Endodermal cell (in vitro differentiated cells): ENCODE measurements around the gene NPBWR2. TPM values are rescaled to one million over a fixed set of nuclear protein-coding genes. Genes with fewer than 3 reads are reported as not detected.

Experiments
- DNase-seq: peaks from one replicate; pipeline ENCODE4 v3.0.0-alpha.2; 2017
- H3K27ac ChIP-seq: 2 replicates; pipeline ENCODE4 v1.5.1; 2013; ENCODE audit warnings: mild to moderate bottlenecking, low read depth, low read length, moderate library complexity
- H3K27me3 ChIP-seq: 2 replicates; pipeline ENCODE4 v1.6.1; 2013; ENCODE audit warnings: mild to moderate bottlenecking, low read length, moderate library complexity; ENCODE audit not compliant: insufficient read depth, control insufficient read depth, poor library complexity, severe bottlenecking
- H3K36me3 ChIP-seq: 2 replicates; pipeline ENCODE4 v1.7.0; 2013; ENCODE audit warnings: mild to moderate bottlenecking, low read length, moderate library complexity; ENCODE audit not compliant: control insufficient read depth, insufficient read depth
- H3K4me1 ChIP-seq: one replicate; pipeline ENCODE4 v1.7.0; 2013; ENCODE audit warnings: low read length; ENCODE audit not compliant: control insufficient read depth, insufficient read depth
- H3K4me3 ChIP-seq: 2 replicates; pipeline ENCODE4 v1.5.1; 2013; ENCODE audit warnings: mild to moderate bottlenecking, low read length, moderate library complexity
- H3K9ac ChIP-seq: 2 replicates; pipeline ENCODE4 v1.6.1; 2013; ENCODE audit warnings: mild to moderate bottlenecking, low read length, moderate library complexity; ENCODE audit not compliant: poor library complexity, severe bottlenecking; ENCODE audit errors: extremely low read depth
- H3K9me3 ChIP-seq: 2 replicates; pipeline ENCODE4 v1.6.1; 2013; ENCODE audit warnings: mild to moderate bottlenecking, low read length, moderate library complexity; ENCODE audit not compliant: control insufficient read depth
- H3K27ac Mint-ChIP-seq: 2 replicates; pipeline ENCODE4 v1.8.0; 2020; ENCODE audit warnings: mixed read lengths
- H3K27me3 Mint-ChIP-seq: 2 replicates; pipeline ENCODE4 v1.8.0; 2021; ENCODE audit warnings: mild to moderate bottlenecking, mixed read lengths; ENCODE audit not compliant: insufficient read depth
- H3K36me3 Mint-ChIP-seq: 2 replicates; pipeline ENCODE4 v1.8.0; 2020; ENCODE audit warnings: low read depth, mixed read lengths
- H3K4me1 Mint-ChIP-seq: 2 replicates; pipeline ENCODE4 v1.8.0; 2020; ENCODE audit warnings: mixed read lengths
- H3K4me3 Mint-ChIP-seq: 2 replicates; pipeline ENCODE4 v1.8.0; 2020; ENCODE audit warnings: mild to moderate bottlenecking, moderate library complexity, mixed read lengths
- H3K9me3 Mint-ChIP-seq: 2 replicates; pipeline ENCODE4 v1.8.0; 2020; ENCODE audit warnings: mild to moderate bottlenecking, mixed read lengths
- WGBS, 2 experiments: methylation state at CpG; one replicate each; pipeline versions ENCODE4 v1.1.5 to v1.1.7; 2013; ENCODE audit warnings: missing lambda C conversion rate in 2 of 2, mixed read lengths in 1 of 2; ENCODE audit not compliant: insufficient coverage in 1 of 2, insufficient read length in 1 of 2; 5-methylcytosine and 5-hydroxymethylcytosine counted together
- total RNA-seq, 2 donors: library from RNA; stranded (reverse); fragmentation: NEBNext Ultra II Directional in 1 of 2; extraction: Animal tissue kit (Norgen Biotek cat#: 25700) in 1 of 2; gene quantifications; 2 replicates in 1 of 2; 3 replicates in 1 of 2; pipeline ENCODE4 v1.2.1, GENCODE V29; 2021
- TF ChIP-seq, protein P1 (sequence below): fragments of 200-600 bp; sonication (generic); conservative IDR thresholded peaks from 2 replicates; pipeline ENCODE4 v1.5.0; 2021; ENCODE audit warnings: antibody characterized with exemption, mild to moderate bottlenecking

NPBWR2 gene
- total RNA-seq, 2 donors from 2014 or later = not detected

DNA sequence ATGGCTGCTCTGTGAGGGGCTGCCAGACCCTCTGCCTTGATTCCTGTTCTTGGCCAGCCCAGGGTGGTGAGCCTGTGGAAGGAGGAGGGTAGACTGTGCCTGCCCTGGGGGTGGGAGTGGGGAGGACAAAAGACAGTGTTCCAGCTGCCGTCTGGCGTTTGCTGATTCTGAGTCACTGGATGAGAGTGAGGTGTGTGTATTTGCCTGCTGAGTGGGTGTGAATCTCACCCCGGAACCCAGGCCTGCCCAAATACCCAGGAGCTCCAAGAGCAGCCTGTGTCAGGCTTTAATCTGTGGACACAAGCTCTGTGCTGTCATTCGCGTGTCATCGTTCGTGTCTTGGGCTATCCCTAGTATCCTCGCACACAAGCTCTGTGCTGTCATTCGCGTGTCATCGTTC lies 20.6 kb downstream of the NPBWR2 start:
- no peaks in the 10 kb centered on the region for H3K36me3 Mint-ChIP-seq
- H3K4me3 Mint-ChIP-seq = no peak overlapping the region
- WGBS, 2 experiments = 74 to 85% methylated on average over 3 to 5 of the region's 11 CpGs
- H3K4me3 ChIP-seq = no peak overlapping the region
- no peaks in the 10 kb centered on the region for H3K36me3 ChIP-seq
- TF ChIP-seq, protein P1, sequence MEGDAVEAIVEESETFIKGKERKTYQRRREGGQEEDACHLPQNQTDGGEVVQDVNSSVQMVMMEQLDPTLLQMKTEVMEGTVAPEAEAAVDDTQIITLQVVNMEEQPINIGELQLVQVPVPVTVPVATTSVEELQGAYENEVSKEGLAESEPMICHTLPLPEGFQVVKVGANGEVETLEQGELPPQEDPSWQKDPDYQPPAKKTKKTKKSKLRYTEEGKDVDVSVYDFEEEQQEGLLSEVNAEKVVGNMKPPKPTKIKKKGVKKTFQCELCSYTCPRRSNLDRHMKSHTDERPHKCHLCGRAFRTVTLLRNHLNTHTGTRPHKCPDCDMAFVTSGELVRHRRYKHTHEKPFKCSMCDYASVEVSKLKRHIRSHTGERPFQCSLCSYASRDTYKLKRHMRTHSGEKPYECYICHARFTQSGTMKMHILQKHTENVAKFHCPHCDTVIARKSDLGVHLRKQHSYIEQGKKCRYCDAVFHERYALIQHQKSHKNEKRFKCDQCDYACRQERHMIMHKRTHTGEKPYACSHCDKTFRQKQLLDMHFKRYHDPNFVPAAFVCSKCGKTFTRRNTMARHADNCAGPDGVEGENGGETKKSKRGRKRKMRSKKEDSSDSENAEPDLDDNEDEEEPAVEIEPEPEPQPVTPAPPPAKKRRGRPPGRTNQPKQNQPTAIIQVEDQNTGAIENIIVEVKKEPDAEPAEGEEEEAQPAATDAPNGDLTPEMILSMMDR = no peak
- peaks cover 52% of the 10 kb centered on the region for H3K27me3 Mint-ChIP-seq
- peaks cover 51% of the 10 kb centered on the region for H3K27me3 ChIP-seq
- peaks cover 9% of the 10 kb centered on the region for H3K4me1 Mint-ChIP-seq
- no peak overlapping the region for H3K27ac Mint-ChIP-seq
- no peaks in the 10 kb centered on the region for H3K4me1 ChIP-seq
- DNase-seq = no peak
- H3K9me3 ChIP-seq = no peaks in the 10 kb centered on the region
- H3K27ac ChIP-seq = no peak overlapping the region
- no peaks in the 10 kb centered on the region for H3K9me3 Mint-ChIP-seq
- H3K9ac ChIP-seq = no peak overlapping the region

DNA sequence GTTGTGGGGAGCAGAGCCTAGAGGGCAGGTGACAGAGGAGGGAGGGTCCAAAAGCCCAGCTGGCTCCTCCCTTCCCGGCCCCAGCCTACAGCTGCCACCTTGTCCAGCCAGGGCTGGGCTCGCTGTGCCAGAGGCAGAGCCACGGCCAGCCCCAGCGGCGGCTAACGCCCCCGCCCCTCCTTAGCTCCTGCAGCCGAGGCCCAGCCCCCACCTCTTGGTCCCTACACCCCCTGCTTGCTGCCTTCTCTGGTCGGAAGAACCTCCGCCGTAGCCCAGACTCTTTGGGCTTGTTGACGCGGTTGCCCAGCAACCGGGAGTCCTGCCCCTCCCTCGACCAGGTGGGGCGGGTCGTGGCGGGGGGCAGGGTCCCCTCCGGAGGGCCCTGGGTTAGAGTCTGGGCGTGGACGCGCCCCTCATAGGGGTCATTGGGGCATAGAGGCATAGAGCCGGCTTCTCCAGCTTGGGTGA lies 22.6 kb downstream of the NPBWR2 start:
- Histone ChIP-seq H3K4me3 (peak overlapping the region; percentile 70), H3K27me3 (peaks cover 51% of the 10 kb centered on the region), H3K9me3 (no peaks in the 10 kb centered on the region), H3K4me1 (no peaks in the 10 kb centered on the region), H3K36me3 (no peaks in the 10 kb centered on the region), H3K9ac (no peak overlapping the region), H3K27ac (no peak overlapping the region)
- H3K27me3 Mint-ChIP-seq = peaks cover 56% of the 10 kb centered on the region
- DNase-seq = peak; percentile 75
- 24% methylated on average over 23 of the region's 23 CpGs; no CpG with 5 or more reads in 1 of the 2 experiments for WGBS, 2 experiments
- TF ChIP-seq, protein P1 = no peak
- H3K9me3 Mint-ChIP-seq = no peaks in the 10 kb centered on the region
- H3K27ac Mint-ChIP-seq = no peak overlapping the region
- H3K4me3 Mint-ChIP-seq = peak overlapping the region; percentile 64
- peaks cover 16% of the 10 kb centered on the region for H3K4me1 Mint-ChIP-seq
- H3K36me3 Mint-ChIP-seq = no peaks in the 10 kb centered on the region

DNA sequence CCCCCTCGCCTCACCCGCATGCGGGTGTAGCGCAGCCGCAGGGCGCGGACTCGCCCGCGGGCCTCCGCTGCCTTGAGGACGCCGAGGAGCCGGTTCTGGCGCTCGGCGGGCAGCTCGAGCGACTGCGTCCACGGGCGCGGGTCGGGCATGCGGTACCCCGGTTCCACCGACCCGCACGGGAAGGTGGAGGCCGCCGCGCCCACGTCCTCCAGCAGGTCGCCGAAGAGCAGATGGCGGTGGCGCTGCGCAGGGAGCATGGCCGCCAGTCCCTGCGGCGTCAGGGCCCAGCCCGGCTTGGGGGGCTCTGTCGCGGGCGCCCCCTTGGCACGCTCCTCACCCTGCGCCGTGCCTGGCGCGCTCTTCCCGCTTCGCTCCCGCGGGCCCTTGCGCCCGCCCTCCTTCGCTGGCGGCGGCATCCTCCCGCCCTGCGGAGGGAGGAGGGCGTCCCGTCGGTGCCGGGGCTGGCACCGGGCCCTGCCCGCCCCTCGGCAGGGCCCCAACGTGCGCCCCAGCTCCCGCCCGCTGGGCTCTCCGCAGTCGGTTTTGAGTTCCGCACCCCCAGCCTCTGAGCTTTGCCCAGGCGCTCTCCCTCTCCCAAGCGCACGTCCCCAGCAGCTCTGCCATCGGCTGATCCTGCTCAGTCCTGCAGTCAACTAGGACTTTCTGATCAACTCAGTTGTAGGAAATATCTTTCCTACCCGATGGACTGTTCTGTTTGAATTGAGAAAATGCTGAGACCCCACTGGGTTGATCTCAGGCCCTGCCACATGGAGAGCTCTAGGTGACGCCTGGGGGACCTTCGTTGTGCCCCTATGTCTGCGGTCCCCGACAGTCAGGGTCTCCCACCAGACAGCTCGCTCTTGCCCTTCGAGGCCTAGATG lies 23.3 kb downstream of the NPBWR2 start, which contains the start of gene LKAAEAR1:
LKAAEAR1 (minus strand) TSS at position 595 of the 881 bp plus-strand sequence; CDS start at position 416, 179 bp downstream.
- peaks cover 56% of the 10 kb centered on the region for H3K27me3 Mint-ChIP-seq
- Histone ChIP-seq H3K9ac (no peak within 1 kb of the TSS), H3K36me3 (no peaks in the 10 kb centered on the region), H3K4me3 (peak within 1 kb of the TSS; percentile 70), H3K27ac (no peak within 1 kb of the TSS), H3K27me3 (peaks cover 51% of the 10 kb centered on the region), H3K4me1 (no peaks in the 10 kb centered on the region), H3K9me3 (no peaks in the 10 kb centered on the region)
- H3K27ac Mint-ChIP-seq = no peak within 1 kb of the TSS
- TF ChIP-seq, protein P1 = no peak
- peak within 1 kb of the TSS; percentile 64 for H3K4me3 Mint-ChIP-seq
- DNase-seq = peak; percentile 68
- 4 to 5% methylated on average over 39 to 86 of the region's 86 CpGs for WGBS, 2 experiments
- H3K9me3 Mint-ChIP-seq = no peaks in the 10 kb centered on the region
- peaks cover 17% of the 10 kb centered on the region for H3K4me1 Mint-ChIP-seq
- no peaks in the 10 kb centered on the region for H3K36me3 Mint-ChIP-seq
